Vagina (tissue), 2 donors: Measurements from ENCODE around the gene DNAH1. TPM values are rescaled to one million over a fixed set of nuclear protein-coding genes. Genes with fewer than 3 reads are reported as not detected.

Source experiments
- DNase-seq, 2 donors: peaks; one replicate each; pipeline ENCODE4 v3.0.0-alpha.2; 2017; ENCODE audit errors: extremely low spot score in 2 of 2
- H3K27ac ChIP-seq: fragments of 200-600 bp; sonication (generic); one replicate; pipeline ENCODE4 v1.5.1; 2019
- H3K27me3 ChIP-seq: fragments of 200-600 bp; sonication (generic); one replicate; pipeline ENCODE4 v1.5.1; 2019
- H3K36me3 ChIP-seq, 2 donors: fragments of 200-600 bp; sonication (generic); one replicate each; pipeline ENCODE4 v1.5.1; 2017 to 2019
- H3K4me1 ChIP-seq: fragments of 200-600 bp; sonication (generic); one replicate; pipeline ENCODE4 v1.5.1; 2019
- H3K4me3 ChIP-seq, 2 donors: fragments of 200-600 bp; sonication (generic); 1 replicate in 1 of 2; 2 replicates in 1 of 2; pipeline ENCODE4 v1.5.1; 2016 to 2019
- H3K9me3 ChIP-seq: fragments of 200-600 bp; sonication (generic); one replicate; pipeline ENCODE4 v1.5.1; 2019
- CTCF ChIP-seq, 3 experiments: fragments of 450-650 bp in 2 of 3; fragments of 200-600 bp in 1 of 3; sonication (generic) in 1 of 3; IDR thresholded peaks; one replicate each; pipeline ENCODE4 v1.5.1; 2017 to 2019; ENCODE audit warnings: antibody characterized with exemption in 3 of 3, mild to moderate bottlenecking in 2 of 3, moderate library complexity in 2 of 3
- POLR2A ChIP-seq, 2 donors: fragments of 450-650 bp; IDR thresholded peaks; one replicate each; pipeline ENCODE4 v1.6.1; 2017; ENCODE audit warnings: antibody characterized with exemption in 2 of 2, mild to moderate bottlenecking in 2 of 2, moderate library complexity in 2 of 2
- POLR2AphosphoS5 ChIP-seq, 2 donors: sonication (generic); formaldehyde crosslinking; IDR thresholded peaks; one replicate each; pipeline ENCODE4 v1.9.0; 2017; ENCODE audit warnings: antibody characterized with exemption in 2 of 2, mild to moderate bottlenecking in 2 of 2, low read depth in 1 of 2; ENCODE audit not compliant: insufficient read depth in 1 of 2
- intact Hi-C: fragments of 100-400 bp; cut with DNase I; formaldehyde crosslinking; loops from one replicate; pipeline ENCODE4 v1.15.1; 2023
- total RNA-seq: library from RNA; depleted of rRNA; stranded (reverse); fragments of >200 nt; gene quantifications from one replicate; pipeline ENCODE4 v1.2.3, GENCODE V29; 2016

DNAH1 gene
- total RNA-seq, 1 donor from 2014 or later = 12.3 TPM

- intact Hi-C loops = no loop called here
- DNase-seq = no peak
- Histone ChIP-seq H3K27me3 (no peaks in the 10 kb centered on the region), H3K27ac (no peak overlapping the region), H3K4me1 (peaks cover 23% of the 10 kb centered on the region), H3K9me3 (no peaks in the 10 kb centered on the region), H3K4me3 (no peak overlapping the region), H3K36me3 (peaks cover 0 to 13% of the 10 kb centered on the region in 2 donors)
- TF ChIP-seq POLR2A (IDR thresholded peaks at IDR 0.05) (no peak), POLR2AphosphoS5 (IDR thresholded peaks at IDR 0.05; ENCODE audit: insufficient read depth in 1 of 2, low read depth in 1 of 2) (no peak), CTCF (IDR thresholded peaks at IDR 0.05) (no peak)
These were observed 25.3 kb upstream of the DNAH1 start for GRCh38 chr3:52290596-52291507.

- intact Hi-C loops = no loop called here
- Histone ChIP-seq H3K4me3 (no peak overlapping the region), H3K4me1 (peaks cover 21% of the 10 kb centered on the region), H3K9me3 (no peaks in the 10 kb centered on the region), H3K27me3 (no peaks in the 10 kb centered on the region), H3K27ac (no peak overlapping the region), H3K36me3 (peaks cover 0 to 13% of the 10 kb centered on the region in 2 donors)
- DNase-seq = no peak
- no peak for TF ChIP-seq POLR2AphosphoS5 (IDR thresholded peaks at IDR 0.05; ENCODE audit: insufficient read depth in 1 of 2, low read depth in 1 of 2)
- TF ChIP-seq CTCF (IDR thresholded peaks at IDR 0.05) = no peak
- no peak for TF ChIP-seq POLR2A (IDR thresholded peaks at IDR 0.05)
These were observed 24.5 kb upstream of the DNAH1 start for GRCh38 chr3:52291508-52292181.

GRCh38 chr3:52292247-52293065 is 23.7 kb upstream of the DNAH1 start:
- Histone ChIP-seq H3K36me3 (peaks cover 0 to 13% of the 10 kb centered on the region in 2 donors), H3K27me3 (no peaks in the 10 kb centered on the region), H3K27ac (no peak overlapping the region), H3K9me3 (no peaks in the 10 kb centered on the region), H3K4me1 (peaks cover 14% of the 10 kb centered on the region), H3K4me3 (no peak overlapping the region)
- TF ChIP-seq POLR2A (IDR thresholded peaks at IDR 0.05) (no peak), CTCF (IDR thresholded peaks at IDR 0.05) (no peak), POLR2AphosphoS5 (IDR thresholded peaks at IDR 0.05; ENCODE audit: insufficient read depth in 1 of 2, low read depth in 1 of 2) (no peak)
- intact Hi-C loops = no loop called here
- no peak for DNase-seq

- peaks cover 0 to 13% of the 10 kb centered on the region in 2 donors for H3K36me3 ChIP-seq
- H3K27me3 ChIP-seq = no peaks in the 10 kb centered on the region
- TF ChIP-seq POLR2A (IDR thresholded peaks at IDR 0.05) (no peak), CTCF (IDR thresholded peaks at IDR 0.05) (no peak), POLR2AphosphoS5 (IDR thresholded peaks at IDR 0.05; ENCODE audit: insufficient read depth in 1 of 2, low read depth in 1 of 2) (no peak)
- no peaks in the 10 kb centered on the region for H3K9me3 ChIP-seq
- peaks cover 7% of the 10 kb centered on the region for H3K4me1 ChIP-seq
- DNase-seq = no peak
- H3K27ac ChIP-seq = no peak overlapping the region
- intact Hi-C loops = no loop called here
- H3K4me3 ChIP-seq = no peak overlapping the region
These were observed 22.4 kb upstream of the DNAH1 start for GRCh38 chr3:52293491-52294319.
